ENCODE results near the gene BEGAIN.

- TF ChIP-seq, protein P1, sequence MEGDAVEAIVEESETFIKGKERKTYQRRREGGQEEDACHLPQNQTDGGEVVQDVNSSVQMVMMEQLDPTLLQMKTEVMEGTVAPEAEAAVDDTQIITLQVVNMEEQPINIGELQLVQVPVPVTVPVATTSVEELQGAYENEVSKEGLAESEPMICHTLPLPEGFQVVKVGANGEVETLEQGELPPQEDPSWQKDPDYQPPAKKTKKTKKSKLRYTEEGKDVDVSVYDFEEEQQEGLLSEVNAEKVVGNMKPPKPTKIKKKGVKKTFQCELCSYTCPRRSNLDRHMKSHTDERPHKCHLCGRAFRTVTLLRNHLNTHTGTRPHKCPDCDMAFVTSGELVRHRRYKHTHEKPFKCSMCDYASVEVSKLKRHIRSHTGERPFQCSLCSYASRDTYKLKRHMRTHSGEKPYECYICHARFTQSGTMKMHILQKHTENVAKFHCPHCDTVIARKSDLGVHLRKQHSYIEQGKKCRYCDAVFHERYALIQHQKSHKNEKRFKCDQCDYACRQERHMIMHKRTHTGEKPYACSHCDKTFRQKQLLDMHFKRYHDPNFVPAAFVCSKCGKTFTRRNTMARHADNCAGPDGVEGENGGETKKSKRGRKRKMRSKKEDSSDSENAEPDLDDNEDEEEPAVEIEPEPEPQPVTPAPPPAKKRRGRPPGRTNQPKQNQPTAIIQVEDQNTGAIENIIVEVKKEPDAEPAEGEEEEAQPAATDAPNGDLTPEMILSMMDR (IDR thresholded peaks at IDR 0.05 in 4 of 5, conservative IDR thresholded peaks at IDR 0.05 in 1 of 5), result no peak
- TF ChIP-seq POLR2A (IDR thresholded peaks at IDR 0.05), result no peak
Measured at GRCh38 chr14:100582496-100583165, 4.6 kb downstream of the BEGAIN start.

All from gastrocnemius medialis (tissue), 4 donors.